B cell (primary cell): ENCODE data around the gene PRKCB. TPM values are rescaled to one million over a fixed set of nuclear protein-coding genes. Genes with fewer than 3 reads are reported as not detected.

ENCODE experiments used
- ATAC-seq: fragments of 200-7000 bp; cut with Tn5 transposase; one replicate; pipeline ENCODE4 v1.10.0; 2021; ENCODE audit warnings: low read depth, mild to moderate bottlenecking, moderate number of reproducible peaks, moderate library complexity
- CTCF ChIA-PET: fragments of 350-600 bp; sonication (Branson Sonifier 250); formaldehyde crosslinking; loops from one replicate; lab custom pipeline; 2021; ENCODE audit warnings: antibody characterized with exemption, inconsistent platforms; lab: Charles Lee
- POLR2A ChIA-PET: fragments of 350-600 bp; sonication (Branson Sonifier 250); formaldehyde crosslinking; loops from one replicate; lab custom pipeline; 2021; ENCODE audit warnings: antibody characterized with exemption; lab: Charles Lee
- DNase-seq: peaks from one replicate; pipeline ENCODE4 v3.0.0; 2013
- H2AFZ ChIP-seq: 2 replicates; pipeline ENCODE4 v1.6.1; 2012; ENCODE audit warnings: mild to moderate bottlenecking, low read depth, low read length; ENCODE audit not compliant: insufficient read depth, poor library complexity, severe bottlenecking
- H3K27ac ChIP-seq, 2 donors: 1 replicate in 1 of 2; 2 replicates in 1 of 2; pipeline ENCODE4 v1.5.1; 2012 to 2013; ENCODE audit warnings: low read length in 2 of 2, mild to moderate bottlenecking in 2 of 2, moderate library complexity in 1 of 2
- H3K27me3 ChIP-seq, 4 experiments: fragments of 200-600 bp in 1 of 4; sonication (generic) in 1 of 4; replicated peaks in 1 of 4; 1 replicate in 2 of 4; 2 replicates in 2 of 4; pipeline versions ENCODE4 v1.6.1 to v1.7.0; 2013 to 2016; ENCODE audit warnings: low read length in 3 of 4, mild to moderate bottlenecking in 2 of 4, mixed read lengths in 1 of 4, moderate library complexity in 1 of 4; ENCODE audit not compliant: insufficient read depth in 4 of 4, control insufficient read depth in 3 of 4; ENCODE audit errors: control extremely low read depth in 1 of 4
- H3K36me3 ChIP-seq, 2 experiments: replicated peaks in 1 of 2; 1 replicate in 1 of 2; 2 replicates in 1 of 2; pipeline versions ENCODE4 v1.6.1 to v1.7.1; 2013; ENCODE audit warnings: low read length in 1 of 2; ENCODE audit not compliant: insufficient read depth in 2 of 2, control insufficient read depth in 1 of 2; ENCODE audit errors: control extremely low read depth in 1 of 2, extremely low read depth in 1 of 2
- H3K4me1 ChIP-seq, 2 donors: fragments of 200-600 bp in 1 of 2; sonication (generic) in 1 of 2; 1 replicate in 1 of 2; 2 replicates in 1 of 2; pipeline versions ENCODE4 v1.5.1 to v1.6.1; 2013 to 2017; ENCODE audit warnings: low read length in 2 of 2; ENCODE audit not compliant: control insufficient read depth in 2 of 2, insufficient read depth in 2 of 2
- H3K4me2 ChIP-seq: replicated peaks from 2 replicates; pipeline ENCODE3; 2012; ENCODE audit warnings: mild to moderate bottlenecking, low read depth, low read length; ENCODE audit not compliant: poor library complexity, severe bottlenecking
- H3K4me3 ChIP-seq, 5 experiments: fragments of 200-600 bp in 1 of 5; sonication (generic) in 1 of 5; 1 replicate in 3 of 5; 2 replicates in 2 of 5; pipeline versions ENCODE4 v1.5.1 to v1.7.0; 2011 to 2016; ENCODE audit warnings: low read length in 4 of 5, mild to moderate bottlenecking in 4 of 5, low read depth in 2 of 5, control low read depth in 1 of 5, moderate library complexity in 1 of 5; ENCODE audit not compliant: insufficient read depth in 1 of 5; ENCODE audit errors: control extremely low read depth in 1 of 5, extremely low read depth in 1 of 5
- H3K79me2 ChIP-seq: fragments of 200-600 bp; sonication (generic); one replicate; pipeline ENCODE4 v1.6.0; 2016; ENCODE audit warnings: low read length; ENCODE audit not compliant: control insufficient read depth, insufficient read depth
- H3K9ac ChIP-seq: fragments of 200-600 bp; sonication (generic); 2 replicates; pipeline ENCODE4 v1.6.1; 2017; ENCODE audit warnings: mild to moderate bottlenecking, low read length, moderate library complexity
- H3K9me3 ChIP-seq, 3 donors: one replicate each; pipeline versions ENCODE4 v1.6.1 to v1.7.1; 2013; ENCODE audit warnings: low read length in 2 of 3; ENCODE audit not compliant: control insufficient read depth in 2 of 3, insufficient read depth in 1 of 3; ENCODE audit errors: control extremely low read depth in 1 of 3
- H4K20me1 ChIP-seq: 2 replicates; pipeline ENCODE4 v1.6.0; 2012; ENCODE audit warnings: mild to moderate bottlenecking, low read length; ENCODE audit not compliant: insufficient read depth, control insufficient read depth, poor library complexity, severe bottlenecking
- H3K27ac Mint-ChIP-seq: one replicate; pipeline ENCODE4 v1.8.0; 2021; ENCODE audit warnings: mixed read lengths
- H3K27me3 Mint-ChIP-seq: one replicate; pipeline ENCODE4 v1.8.0; 2021; ENCODE audit warnings: mixed read lengths
- H3K4me1 Mint-ChIP-seq: one replicate; pipeline ENCODE4 v1.8.0; 2021; ENCODE audit warnings: mixed read lengths
- H3K4me3 Mint-ChIP-seq: one replicate; pipeline ENCODE4 v1.8.0; 2021; ENCODE audit warnings: mixed read lengths
- H3K9me3 Mint-ChIP-seq: one replicate; pipeline ENCODE4 v1.8.0; 2022; ENCODE audit warnings: mixed read lengths; ENCODE audit not compliant: insufficient read depth
- EZH2 ChIP-seq: IDR thresholded peaks from 2 replicates; pipeline ENCODE4 v1.6.1; 2012; ENCODE audit warnings: borderline replicate concordance, low read depth, mild to moderate bottlenecking, moderate library complexity, low read length; ENCODE audit not compliant: insufficient read depth, poor library complexity, severe bottlenecking
- WGBS: methylation state at CpG from one replicate; pipeline ENCODE4 v1.1.5; 2013; ENCODE audit warnings: missing lambda C conversion rate; ENCODE audit not compliant: insufficient coverage; 5-methylcytosine and 5-hydroxymethylcytosine counted together
- intact Hi-C: fragments of 100-400 bp; cut with micrococcal nuclease; formaldehyde crosslinking; loops from one replicate; pipeline ENCODE4 v1.10.0; 2022
- polyA plus RNA-seq: library from polyadenylated mRNA; depleted of rRNA; stranded (reverse); fragments of >200 nt; gene quantifications from 2 replicates; pipeline ENCODE4 v1.2.3, GENCODE V29; 2012
- total RNA-seq, 2 donors: library from RNA; stranded (reverse); fragments of 120-200 nt in 1 of 2; gene quantifications; 1 replicate in 1 of 2; 2 replicates in 1 of 2; pipeline versions ENCODE4 v1.2.3 to v1.2.4, GENCODE V29; 2013 to 2022
- TF ChIP-seq, protein P1 (sequence below): fragments of 200-600 bp; IDR thresholded peaks from one replicate; pipeline ENCODE4 v1.8.0; 2022; ENCODE audit warnings: antibody characterized with exemption, mild to moderate bottlenecking

Gene PRKCB
- total and polyA plus RNA-seq, 2 donors (not counting 1 experiment from before 2014, with no cell fraction given), result 106 to 373 TPM

DNA sequence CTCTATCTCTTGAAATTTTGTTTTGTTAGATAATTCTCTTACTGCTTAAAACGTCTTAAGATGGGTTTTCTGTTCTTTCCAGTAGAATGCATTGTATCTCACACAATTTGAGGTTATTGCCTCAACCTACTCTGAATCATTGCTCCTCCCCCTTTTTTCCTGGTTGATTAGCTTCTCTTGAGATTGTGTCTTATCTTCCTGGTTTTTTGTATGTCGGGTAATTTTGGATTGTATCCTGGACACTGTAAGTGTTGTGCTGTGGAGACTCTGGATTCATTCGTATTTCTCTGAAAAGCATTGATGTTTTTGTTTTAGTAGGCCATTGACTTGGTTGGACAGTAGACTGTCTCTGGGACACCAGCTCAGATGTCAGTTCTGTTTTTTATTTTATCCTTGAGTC, 26.1 kb downstream of the PRKCB start:
- no peak for ATAC-seq
- Histone ChIP-seq H3K4me3 (peak overlapping the region in 1 of 5 experiments; percentile 16), H3K27me3 (no peaks in the 10 kb centered on the region), H3K4me2 (peak overlapping the region; percentile 77), H3K4me1 (peaks cover 92 to 95% of the 10 kb centered on the region in 2 donors), H3K9ac (no peak overlapping the region), H4K20me1 (peaks cover 58% of the 10 kb centered on the region), H3K79me2 (peaks cover 82% of the 10 kb centered on the region), H3K27ac (peak overlapping the region; percentile 50 to 86), H2AFZ (no peak overlapping the region), H3K36me3 (peaks cover 0 to 3% of the 10 kb centered on the region in 2 experiments), H3K9me3 (no peaks in the 10 kb centered on the region)
- 83% methylated on average over 2 of the region's 3 CpGs for WGBS
- Mint-ChIP-seq H3K27ac (peak overlapping the region; percentile 85), H3K9me3 (no peaks in the 10 kb centered on the region), H3K4me3 (peak overlapping the region; percentile 59), H3K27me3 (no peaks in the 10 kb centered on the region), H3K4me1 (peaks cover 93% of the 10 kb centered on the region)
- DNase-seq, result no peak
- CTCF ChIA-PET, result interaction anchor here (0.8 to 4.3 kb wide), 9 partner anchors 9 to 148 kb away, joined by 3 to 39 read pairs (median 5); no protein-coding TSS in a partner anchor
- intact Hi-C loops, result loop anchor here (2.0 kb wide), 1 partner anchor 19 kb away; no protein-coding TSS in a partner anchor
- no peak for TF ChIP-seq EZH2
- TF ChIP-seq, protein P1, sequence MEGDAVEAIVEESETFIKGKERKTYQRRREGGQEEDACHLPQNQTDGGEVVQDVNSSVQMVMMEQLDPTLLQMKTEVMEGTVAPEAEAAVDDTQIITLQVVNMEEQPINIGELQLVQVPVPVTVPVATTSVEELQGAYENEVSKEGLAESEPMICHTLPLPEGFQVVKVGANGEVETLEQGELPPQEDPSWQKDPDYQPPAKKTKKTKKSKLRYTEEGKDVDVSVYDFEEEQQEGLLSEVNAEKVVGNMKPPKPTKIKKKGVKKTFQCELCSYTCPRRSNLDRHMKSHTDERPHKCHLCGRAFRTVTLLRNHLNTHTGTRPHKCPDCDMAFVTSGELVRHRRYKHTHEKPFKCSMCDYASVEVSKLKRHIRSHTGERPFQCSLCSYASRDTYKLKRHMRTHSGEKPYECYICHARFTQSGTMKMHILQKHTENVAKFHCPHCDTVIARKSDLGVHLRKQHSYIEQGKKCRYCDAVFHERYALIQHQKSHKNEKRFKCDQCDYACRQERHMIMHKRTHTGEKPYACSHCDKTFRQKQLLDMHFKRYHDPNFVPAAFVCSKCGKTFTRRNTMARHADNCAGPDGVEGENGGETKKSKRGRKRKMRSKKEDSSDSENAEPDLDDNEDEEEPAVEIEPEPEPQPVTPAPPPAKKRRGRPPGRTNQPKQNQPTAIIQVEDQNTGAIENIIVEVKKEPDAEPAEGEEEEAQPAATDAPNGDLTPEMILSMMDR, result no peak
- POLR2A ChIA-PET, result interaction anchor here (1.1 to 1.3 kb wide), 3 partner anchors 13 to 18 kb away, joined by 3 read pairs; no protein-coding TSS in a partner anchor

DNA sequence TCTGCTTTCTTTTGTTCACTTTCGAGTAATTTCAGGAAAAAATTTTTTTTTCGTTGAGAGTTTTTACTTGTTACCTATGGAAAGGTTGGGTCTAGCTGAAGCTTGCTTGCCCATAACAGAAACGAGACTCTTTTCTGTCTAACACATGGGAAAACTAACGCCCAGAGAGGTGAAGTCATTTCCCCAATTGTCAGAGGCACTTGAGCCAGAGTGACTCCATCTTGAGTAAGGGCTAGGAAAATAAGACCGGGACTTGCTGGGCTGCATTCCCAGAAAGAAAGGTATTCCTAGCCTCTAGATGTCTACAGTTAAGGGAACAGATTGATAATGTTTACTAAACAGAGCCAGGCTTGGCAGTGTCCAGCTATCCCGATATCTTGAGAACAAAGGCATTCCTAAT, 26.8 kb downstream of the PRKCB start:
- Mint-ChIP-seq H3K4me3 (peak overlapping the region; percentile 51), H3K27ac (peak overlapping the region; percentile 64), H3K27me3 (no peaks in the 10 kb centered on the region), H3K9me3 (no peaks in the 10 kb centered on the region), H3K4me1 (peaks cover 93% of the 10 kb centered on the region)
- no peak for ATAC-seq
- Histone ChIP-seq H3K36me3 (peaks cover 0 to 3% of the 10 kb centered on the region in 2 experiments), H3K27ac (peak overlapping the region; percentile 50 to 86), H3K79me2 (peaks cover 82% of the 10 kb centered on the region), H3K9me3 (no peaks in the 10 kb centered on the region), H4K20me1 (peaks cover 57% of the 10 kb centered on the region), H3K9ac (no peak overlapping the region), H3K4me3 (peak overlapping the region in 1 of 5 experiments; percentile 16), H3K4me2 (peak overlapping the region; percentile 77), H3K4me1 (peaks cover 92 to 95% of the 10 kb centered on the region in 2 donors), H3K27me3 (no peaks in the 10 kb centered on the region), H2AFZ (no peak overlapping the region)
- intact Hi-C loops, result loop anchor here (2.0 kb wide), 1 partner anchor 20 kb away; no protein-coding TSS in a partner anchor
- no peak for DNase-seq
- ChIA-PET POLR2A (interaction anchor here (1.1 to 1.2 kb wide), 2 partner anchors 17 kb away, joined by 3 read pairs; no protein-coding TSS in a partner anchor), CTCF (interaction anchor here (1.4 to 4.3 kb wide), 7 partner anchors 9 to 174 kb away, joined by 4 to 39 read pairs (median 8); no protein-coding TSS in a partner anchor)
- WGBS, result no CpG with 5 or more reads among the region's 6 CpGs
- TF ChIP-seq EZH2, result no peak
- TF ChIP-seq, protein P1, result no peak
